GM13976 (cell line): ENCODE results near the gene NDST3.
"Not testable (repeated sequence)": the region's sequence is repeated elsewhere in the genome, so short reads cannot be mapped to it uniquely, and the experiment has no call there.

Experiments
- DNase-seq: peaks from one replicate; pipeline ENCODE4 v3.0.0; 2012; ENCODE audit warnings: low spot score
- CTCF ChIP-seq: IDR thresholded peaks from 2 replicates; pipeline ENCODE4 v1.5.1; 2012; ENCODE audit warnings: borderline replicate concordance, mild to moderate bottlenecking; ENCODE audit not compliant: insufficient read depth; ENCODE audit errors: extremely low read depth, missing control alignments, control extremely low read depth
- in situ Hi-C: fragments of 300-500 bp; cut with MboI; formaldehyde crosslinking; loops from one replicate; pipeline ENCODE4 v1.12.0; 2022; ENCODE audit warnings: low sequenced_read_pairs, mixed read lengths, inconsistent platforms; ENCODE audit not compliant: unreplicated experiment

The NDST3 gene

DNA sequence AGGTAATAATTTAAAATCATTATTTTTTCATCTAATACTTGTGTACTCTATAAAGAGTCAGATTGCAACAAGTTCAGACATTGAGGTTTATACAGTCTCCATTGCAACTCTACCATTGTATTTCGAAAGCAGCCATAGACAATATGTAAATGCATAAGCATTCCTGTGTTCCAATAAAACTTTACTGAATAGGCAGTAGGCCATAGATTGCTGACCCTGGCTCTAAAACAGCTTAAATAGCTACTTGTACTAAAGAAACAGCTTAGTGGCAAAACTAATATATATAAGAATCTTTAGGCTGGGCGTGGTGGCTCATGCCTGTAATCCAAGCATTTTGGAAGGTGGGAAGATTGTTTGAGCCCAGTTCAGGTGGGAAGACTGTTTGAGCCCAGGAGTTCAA, 203.2 kb downstream of the NDST3 start:
- DNase-seq = no peak
- in situ Hi-C loops = no loop called here
- no peak for TF ChIP-seq CTCF

DNA sequence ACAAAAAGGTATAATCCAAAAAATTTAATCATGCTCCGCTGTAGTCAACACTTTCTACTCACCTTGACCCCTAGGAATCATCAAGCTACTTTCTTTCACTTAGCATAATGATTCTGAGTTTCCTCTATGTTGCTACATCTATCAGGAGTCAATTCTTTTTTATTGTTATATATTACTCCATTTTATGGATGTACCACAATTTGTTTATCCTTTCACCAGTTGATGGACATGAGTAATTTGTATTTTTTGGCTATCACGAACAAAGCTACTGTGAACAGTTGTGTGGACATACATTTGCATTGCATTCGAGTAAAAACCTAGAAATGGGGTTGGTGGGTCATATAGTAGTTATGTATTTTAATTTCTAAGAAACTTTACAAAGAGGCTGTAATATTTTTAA, 215.6 kb downstream of the NDST3 start:
- in situ Hi-C loops = no loop called here
- DNase-seq = no peak
- TF ChIP-seq CTCF = no peak

- no peak for TF ChIP-seq CTCF
- in situ Hi-C loops = no loop called here
- no peak for DNase-seq
Measured at GRCh38 chr4:118254368-118254767, 220.1 kb downstream of the NDST3 start.

- no peak for DNase-seq
- in situ Hi-C loops = no loop called here
- no peak for TF ChIP-seq CTCF
Measured at GRCh38 chr4:118259111-118259510, 224.8 kb downstream of the NDST3 start.

DNA sequence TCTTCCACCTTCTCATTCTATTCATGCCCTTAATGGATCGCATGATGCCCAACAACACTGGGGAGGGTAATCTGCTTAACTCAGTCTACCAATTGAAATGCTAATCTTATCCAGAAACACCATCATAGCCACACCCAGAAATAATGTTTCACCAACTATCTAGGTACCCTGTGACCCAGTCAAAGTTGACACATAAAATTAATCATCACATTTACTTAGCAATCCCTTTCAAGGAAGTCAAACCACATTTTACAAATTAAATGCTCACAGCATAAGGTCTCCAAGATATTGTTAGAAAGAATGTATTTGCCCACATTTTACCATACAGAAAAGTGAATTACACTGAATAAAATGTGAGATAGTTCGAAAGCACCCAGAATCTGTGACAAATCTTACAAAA, 226.0 kb downstream of the NDST3 start:
- DNase-seq = no peak
- TF ChIP-seq CTCF = no peak
- in situ Hi-C loops = no loop called here

DNA sequence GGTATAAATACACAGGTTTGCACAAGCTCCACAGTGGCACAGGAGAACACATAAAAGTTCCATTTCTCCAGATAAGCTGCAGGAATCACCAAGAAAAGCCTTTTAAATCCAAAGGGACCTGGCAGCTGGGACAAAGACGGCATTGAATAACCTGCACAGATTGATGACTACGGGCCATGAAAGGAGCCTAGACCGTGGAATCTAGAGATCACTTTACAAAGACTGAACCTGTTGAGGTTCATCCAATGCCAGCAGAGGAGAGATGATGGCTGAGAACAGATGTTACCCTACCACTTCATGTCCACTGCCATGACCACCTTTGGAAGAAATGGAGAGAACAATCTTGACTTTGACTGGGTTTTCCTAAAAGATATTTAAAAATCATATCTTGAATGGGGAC, 229.8 kb downstream of the NDST3 start:
- in situ Hi-C loops = no loop called here
- DNase-seq = no peak
- no peak for TF ChIP-seq CTCF

DNA sequence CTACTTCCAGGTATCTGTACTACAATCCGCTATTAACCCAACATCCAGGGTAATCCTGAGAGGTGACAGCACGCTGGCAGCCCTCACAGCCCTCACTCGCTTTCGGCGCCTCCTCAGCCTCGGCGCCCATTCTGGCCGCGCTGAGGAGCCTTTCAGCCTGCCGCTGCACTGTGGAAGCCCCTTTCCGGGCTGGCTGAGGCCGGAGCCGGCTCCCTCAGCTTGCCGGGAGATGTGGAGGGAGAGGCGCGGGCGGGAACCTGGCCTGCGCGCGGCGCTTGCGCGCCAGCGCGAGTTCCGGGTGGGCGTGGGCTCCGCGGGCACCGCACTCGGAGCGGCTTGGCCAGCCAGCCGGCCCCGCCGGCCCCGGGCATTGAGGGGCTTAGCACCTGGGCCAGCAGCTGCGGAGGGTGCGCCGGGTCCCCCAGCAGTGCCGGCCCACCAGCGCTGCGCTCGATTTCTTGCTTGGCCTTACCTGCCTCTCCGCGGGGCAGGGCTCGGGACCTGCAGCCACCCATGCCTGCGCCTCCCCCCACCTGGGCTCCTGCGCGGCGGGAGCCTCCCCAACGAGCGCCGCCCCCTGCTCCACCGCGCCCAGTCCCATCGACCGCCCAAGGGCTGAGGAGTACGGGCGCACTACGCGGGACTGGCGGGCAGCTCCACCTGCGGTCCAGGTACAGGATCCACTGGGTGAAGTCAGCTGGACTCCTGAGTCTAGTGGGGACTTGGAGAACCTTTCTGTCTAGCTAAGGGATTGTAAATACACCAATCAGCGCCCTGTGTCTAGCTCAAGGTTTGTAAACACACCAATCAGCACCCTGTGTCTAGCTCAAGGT, 231.2 kb downstream of the NDST3 start:
- DNase-seq = no peak
- no peak for TF ChIP-seq CTCF
- in situ Hi-C loops = no loop called here

- in situ Hi-C loops, DNase-seq: not testable (repeated sequence)
Measured at GRCh38 chr4:118266145-118266496, 231.8 kb downstream of the NDST3 start.
